Fibroblast of lung (primary cell): ENCODE data around the gene FADS2.

Source experiments
- CTCF ChIP-seq, 2 donors: IDR thresholded peaks in 1 of 2; conservative IDR thresholded peaks in 1 of 2; 1 replicate in 1 of 2; 2 replicates in 1 of 2; pipeline ENCODE4 v1.5.1; 2011 to 2012; ENCODE audit warnings: low read length in 2 of 2, control low read depth in 1 of 2, inconsistent platforms in 1 of 2, low read depth in 1 of 2, mild to moderate bottlenecking in 1 of 2
- EZH2 ChIP-seq: IDR thresholded peaks from 2 replicates; pipeline ENCODE4 v1.5.1; 2012; ENCODE audit warnings: low read length, control low read depth, mild to moderate bottlenecking; ENCODE audit errors: missing control alignments

GRCh38 chr11:61869708-61870451, 41.8 kb downstream of the FADS2 start:
- TF ChIP-seq CTCF (conservative IDR thresholded peaks at IDR 0.05 in 1 of 2, IDR thresholded peaks at IDR 0.05 in 1 of 2; ENCODE audit: low read depth in 1 of 2, low read length in 2 of 2): no peak
- no peak for TF ChIP-seq EZH2
